Prostate gland (tissue), 2 donors: Measurements from ENCODE around the gene SPG21. TPM values are rescaled to one million over a fixed set of nuclear protein-coding genes. Genes with fewer than 3 reads are reported as not detected.
A peak's percentile ranks its signal among the peaks of the same experiment; 100 is the strongest.

Source experiments
- DNase-seq: peaks from one replicate; pipeline ENCODE4 v3.0.0-alpha.2; 2019; ENCODE audit warnings: low spot score
- H3K27ac ChIP-seq, 2 donors: fragments of 200-600 bp; sonication (generic); 2 replicates each; pipeline ENCODE4 v1.5.1; 2017 to 2019
- H3K27me3 ChIP-seq: fragments of 200-600 bp; sonication (generic); replicated peaks from 2 replicates; pipeline ENCODE4 v1.5.1; 2019; ENCODE audit not compliant: insufficient read depth
- H3K36me3 ChIP-seq, 2 donors: fragments of 200-600 bp; sonication (generic); 1 replicate in 1 of 2; 2 replicates in 1 of 2; pipeline versions ENCODE4 v1.5.1 to v1.8.1; 2017 to 2019
- H3K4me1 ChIP-seq: fragments of 200-600 bp; sonication (generic); replicated peaks from 2 replicates; pipeline ENCODE4 v1.5.1; 2019
- H3K4me3 ChIP-seq, 2 donors: fragments of 200-600 bp; sonication (generic); 2 replicates each; pipeline ENCODE4 v1.5.1; 2017 to 2019
- H3K9me3 ChIP-seq: fragments of 200-600 bp; sonication (generic); 2 replicates; pipeline ENCODE4 v1.5.1; 2017
- CTCF ChIP-seq, 4 experiments: fragments of 200-600 bp in 2 of 4; fragments of 450-650 bp in 2 of 4; sonication (generic) in 2 of 4; IDR thresholded peaks; 1 replicate in 3 of 4; 2 replicates in 1 of 4; pipeline ENCODE4 v1.5.1; 2016 to 2019; ENCODE audit warnings: antibody characterized with exemption in 4 of 4, mild to moderate bottlenecking in 2 of 4, moderate library complexity in 2 of 4
- POLR2A ChIP-seq: fragments of 450-650 bp; IDR thresholded peaks from one replicate; pipeline ENCODE4 v1.6.1; 2016; ENCODE audit warnings: antibody characterized with exemption, mild to moderate bottlenecking
- POLR2AphosphoS5 ChIP-seq: sonication (generic); formaldehyde crosslinking; IDR thresholded peaks from one replicate; pipeline ENCODE4 v1.6.1; 2017; ENCODE audit warnings: antibody characterized with exemption
- WGBS: methylation state at CpG from one replicate; pipeline ENCODE4 v1.1.5; 2018; 5-methylcytosine and 5-hydroxymethylcytosine counted together
- intact Hi-C: fragments of 100-400 bp; cut with DNase I; formaldehyde crosslinking; loops from one replicate; pipeline ENCODE4 v1.14.2; 2022
- total RNA-seq, 2 donors: library from RNA; depleted of rRNA; stranded (reverse); fragments of >200 nt; gene quantifications; one replicate each; pipeline ENCODE4 v1.1.0, GENCODE V29; 2016

The SPG21 gene
- total RNA-seq, 2 donors from 2014 or later, result 95.8 to 98.8 TPM

- intact Hi-C loops, result no loop called here
- DNase-seq, result no peak
These were observed 8.1 kb upstream of the SPG21 start for GRCh38 chr15:64997745-64998375.

GRCh38 chr15:64997066-64997465, 7.4 kb upstream of the SPG21 start:
- WGBS, result 80% methylated on average over 5 of the region's 5 CpGs
- DNase-seq, result no peak
- Histone ChIP-seq H3K27ac (no peak overlapping the region), H3K36me3 (no peaks in the 10 kb centered on the region), H3K9me3 (no peaks in the 10 kb centered on the region), H3K4me1 (no peaks in the 10 kb centered on the region), H3K4me3 (no peak overlapping the region), H3K27me3 (no peaks in the 10 kb centered on the region)
- intact Hi-C loops, result no loop called here
- TF ChIP-seq POLR2AphosphoS5 (no peak), POLR2A (no peak), CTCF (IDR thresholded peaks at IDR 0.05) (no peak)

More at GRCh38 chr15:64997745-64998375, 8.1 kb upstream of the SPG21 start:
- Histone ChIP-seq H3K4me3 (no peak overlapping the region), H3K4me1 (no peaks in the 10 kb centered on the region), H3K36me3 (no peaks in the 10 kb centered on the region), H3K27ac (no peak overlapping the region), H3K27me3 (no peaks in the 10 kb centered on the region), H3K9me3 (no peaks in the 10 kb centered on the region)
- WGBS, result 84% methylated on average over 4 of the region's 4 CpGs
- no peak for TF ChIP-seq POLR2A
- no peak for TF ChIP-seq POLR2AphosphoS5

- no peak for TF ChIP-seq POLR2A
- no peak for TF ChIP-seq POLR2AphosphoS5
- no peaks in the 10 kb centered on the region for H3K9me3 ChIP-seq
- no peaks in the 10 kb centered on the region for H3K36me3 ChIP-seq
- no peak for DNase-seq
- H3K4me1 ChIP-seq, result no peaks in the 10 kb centered on the region
- WGBS, result 81% methylated on average over 1 of the region's 1 CpG
- no peak overlapping the region for H3K4me3 ChIP-seq
- H3K27ac ChIP-seq, result no peak overlapping the region
- intact Hi-C loops, result no loop called here
- H3K27me3 ChIP-seq, result no peaks in the 10 kb centered on the region
These were observed 3.6 kb upstream of the SPG21 start for GRCh38 chr15:64993290-64993689.

- WGBS, result 47% methylated on average over 2 of the region's 2 CpGs
- no peaks in the 10 kb centered on the region for H3K4me1 ChIP-seq
- DNase-seq, result no peak
- no peaks in the 10 kb centered on the region for H3K9me3 ChIP-seq
- H3K4me3 ChIP-seq, result no peak overlapping the region
- no peak overlapping the region for H3K27ac ChIP-seq
- intact Hi-C loops, result no loop called here
- TF ChIP-seq POLR2AphosphoS5 (no peak), POLR2A (no peak), CTCF (IDR thresholded peaks at IDR 0.05) (no peak)
- no peaks in the 10 kb centered on the region for H3K27me3 ChIP-seq
- H3K36me3 ChIP-seq, result no peaks in the 10 kb centered on the region
These were observed 1.9 kb upstream of the SPG21 start for GRCh38 chr15:64991536-64992135.

- 2% methylated on average over 9 of the region's 9 CpGs for WGBS
These were observed 405 bp upstream of the SPG21 start for GRCh38 chr15:64990168-64990470.

More at GRCh38 chr15:64990168-64990470, 405 bp upstream of the SPG21 start:
- H3K4me1 ChIP-seq, result no peaks in the 10 kb centered on the region
- no peak for DNase-seq
- TF ChIP-seq POLR2AphosphoS5 (no peak), CTCF (IDR thresholded peaks at IDR 0.05) (no peak), POLR2A (no peak)
- no peaks in the 10 kb centered on the region for H3K36me3 ChIP-seq
- intact Hi-C loops, result no loop called here
- no peaks in the 10 kb centered on the region for H3K27me3 ChIP-seq
- H3K9me3 ChIP-seq, result no peaks in the 10 kb centered on the region
- peak overlapping the region; percentile 93 for H3K27ac ChIP-seq
- peak overlapping the region; percentile 92 to 97 for H3K4me3 ChIP-seq
